CD4-positive, alpha-beta memory T cell (primary cell): ENCODE results near the gene TMEM235. TPM values are rescaled to one million over a fixed set of nuclear protein-coding genes. Genes with fewer than 3 reads are reported as not detected.

ENCODE experiments used
- CTCF ChIA-PET: fragments of 350-600 bp; sonication (Branson Sonifier 250); formaldehyde crosslinking; loops from one replicate; lab custom pipeline; 2021; ENCODE audit warnings: inconsistent platforms; ENCODE audit not compliant: partially characterized antibody; lab: Charles Lee
- POLR2A ChIA-PET: fragments of 350-600 bp; sonication (Branson Sonifier 250); formaldehyde crosslinking; loops from one replicate; lab custom pipeline; 2021; ENCODE audit not compliant: partially characterized antibody; lab: Charles Lee
- DNase-seq, 5 donors: peaks; one replicate each; pipeline versions ENCODE4 v3.0.0 to v3.0.0-alpha.2; 2020 to 2022; ENCODE audit warnings: mixed read lengths in 1 of 5
- H3K27ac ChIP-seq: one replicate; pipeline ENCODE4 v1.7.0; 2013; ENCODE audit warnings: low read depth, low read length
- H3K27me3 ChIP-seq: 2 replicates; pipeline ENCODE4 v1.7.0; 2013; ENCODE audit warnings: mild to moderate bottlenecking, low read length, moderate library complexity; ENCODE audit not compliant: insufficient read depth
- H3K36me3 ChIP-seq: 2 replicates; pipeline ENCODE4 v1.7.0; 2013; ENCODE audit warnings: mild to moderate bottlenecking, low read length, moderate library complexity; ENCODE audit not compliant: insufficient read depth
- H3K4me1 ChIP-seq: 2 replicates; pipeline ENCODE4 v1.7.0; 2013; ENCODE audit warnings: mild to moderate bottlenecking, low read length, moderate library complexity; ENCODE audit not compliant: insufficient read depth
- H3K4me3 ChIP-seq, 2 donors: one replicate each; pipeline ENCODE4 v1.7.0; 2013; ENCODE audit warnings: low read length in 2 of 2, mild to moderate bottlenecking in 1 of 2
- H3K9me3 ChIP-seq, 2 donors: one replicate each; pipeline ENCODE4 v1.7.0; 2013; ENCODE audit warnings: low read length in 2 of 2, control low read depth in 1 of 2; ENCODE audit not compliant: control insufficient read depth in 1 of 2
- H3K27ac Mint-ChIP-seq, 7 donors: one replicate each; pipeline ENCODE4 v1.8.0; 2020 to 2021; ENCODE audit warnings: mixed read lengths in 7 of 7, mild to moderate bottlenecking in 6 of 7, inconsistent platforms in 3 of 7, moderate library complexity in 3 of 7
- H3K27me3 Mint-ChIP-seq, 2 donors: one replicate each; pipeline ENCODE4 v1.8.0; 2020 to 2021; ENCODE audit warnings: mixed read lengths in 2 of 2
- H3K36me3 Mint-ChIP-seq, 2 donors: one replicate each; pipeline ENCODE4 v1.8.0; 2020 to 2021; ENCODE audit warnings: mixed read lengths in 2 of 2, inconsistent platforms in 1 of 2, mild to moderate bottlenecking in 1 of 2
- H3K4me1 Mint-ChIP-seq, 4 donors: one replicate each; pipeline ENCODE4 v1.8.0; 2020 to 2021; ENCODE audit warnings: mixed read lengths in 4 of 4, mild to moderate bottlenecking in 1 of 4
- H3K4me3 Mint-ChIP-seq, 8 donors: one replicate each; pipeline ENCODE4 v1.8.0; 2020 to 2021; ENCODE audit warnings: mixed read lengths in 8 of 8, mild to moderate bottlenecking in 7 of 8, moderate library complexity in 6 of 8, inconsistent platforms in 3 of 8
- H3K9me3 Mint-ChIP-seq, 8 donors: one replicate each; pipeline ENCODE4 v1.8.0; 2020 to 2021; ENCODE audit warnings: mixed read lengths in 8 of 8, mild to moderate bottlenecking in 5 of 8, inconsistent platforms in 3 of 8, moderate library complexity in 1 of 8
- intact Hi-C: fragments of 100-400 bp; cut with micrococcal nuclease; formaldehyde crosslinking; loops from one replicate; pipeline ENCODE4 v1.15.1; 2023
- polyA plus RNA-seq, 2 donors: library from polyadenylated mRNA; unstranded; fragments of 300-500 nt; fragmentation: Illumina TruSeq; gene quantifications; one replicate each; pipeline ENCODE4 v1.2.3, GENCODE V29; 2021
- total RNA-seq, 2 experiments: library from RNA; stranded (reverse); gene quantifications; one replicate each; pipeline ENCODE4 v1.2.3, GENCODE V29; 2021

The TMEM235 gene
- total and polyA plus RNA-seq, 4 experiments from 2014 or later, result not detected

- CTCF ChIA-PET, result no interaction called here
- H3K9me3 ChIP-seq, result no peaks in the 10 kb centered on the region
- H3K4me1 Mint-ChIP-seq, result peaks cover 10 to 39% (median 22%) of the 10 kb centered on the region in 4 donors
- peaks cover 32% of the 10 kb centered on the region for H3K4me1 ChIP-seq
- peak overlapping the region; percentile 52 to 94 (median 89) for H3K27ac Mint-ChIP-seq
- intact Hi-C loops, result loop anchor here (2.0 kb wide), 1 partner anchor 20 kb away; no protein-coding TSS in a partner anchor
- H3K36me3 ChIP-seq, result no peaks in the 10 kb centered on the region
- no peaks in the 10 kb centered on the region for H3K27me3 ChIP-seq
- DNase-seq, result peak; percentile 58 to 87 (median 71)
- no peaks in the 10 kb centered on the region for H3K9me3 Mint-ChIP-seq
- H3K27me3 Mint-ChIP-seq, result peaks cover 0 to 9% of the 10 kb centered on the region in 2 donors
- H3K4me3 ChIP-seq, result no peak overlapping the region
- H3K36me3 Mint-ChIP-seq, result no peaks in the 10 kb centered on the region
- peak overlapping the region in 6 of 8 donors; percentile 26 to 71 (median 34) for H3K4me3 Mint-ChIP-seq
- no peak overlapping the region for H3K27ac ChIP-seq
- POLR2A ChIA-PET, result interaction anchor here (1.0 to 2.5 kb wide), 2 partner anchors 20 to 464 kb away, joined by 3 to 11 read pairs; no protein-coding TSS in a partner anchor
Observed at GRCh38 chr17:78272181-78272913, 40.9 kb downstream of the TMEM235 start.

- Histone ChIP-seq H3K27me3 (no peaks in the 10 kb centered on the region), H3K27ac (no peak overlapping the region), H3K36me3 (no peaks in the 10 kb centered on the region), H3K9me3 (no peaks in the 10 kb centered on the region), H3K4me3 (no peak overlapping the region), H3K4me1 (peaks cover 32% of the 10 kb centered on the region)
- DNase-seq, result no peak
- Mint-ChIP-seq H3K27me3 (peaks cover 0 to 9% of the 10 kb centered on the region in 2 donors), H3K4me3 (peak overlapping the region in 1 of 8 donors; percentile 71), H3K4me1 (peaks cover 10 to 39% (median 22%) of the 10 kb centered on the region in 4 donors), H3K9me3 (no peaks in the 10 kb centered on the region), H3K36me3 (no peaks in the 10 kb centered on the region), H3K27ac (peak overlapping the region; percentile 52 to 94 (median 89))
- intact Hi-C loops, result loop anchor here (2.0 kb wide), 1 partner anchor 20 kb away; no protein-coding TSS in a partner anchor
- ChIA-PET CTCF (no interaction called here), POLR2A (interaction anchor here (1.0 to 2.5 kb wide), 2 partner anchors 20 to 464 kb away, joined by 3 to 11 read pairs; no protein-coding TSS in a partner anchor)
Observed at GRCh38 chr17:78272914-78273258, 41.5 kb downstream of the TMEM235 start.

GRCh38 chr17:78273813-78274212, 42.4 kb downstream of the TMEM235 start:
- H3K27ac ChIP-seq, result no peak overlapping the region
- Mint-ChIP-seq H3K36me3 (no peaks in the 10 kb centered on the region), H3K4me1 (peaks cover 10 to 39% (median 23%) of the 10 kb centered on the region in 4 donors), H3K4me3 (peak overlapping the region in 1 of 8 donors; percentile 5), H3K27ac (peak overlapping the region in 3 of 7 donors; percentile 22 to 79 (median 71)), H3K27me3 (peaks cover 0 to 9% of the 10 kb centered on the region in 2 donors), H3K9me3 (no peaks in the 10 kb centered on the region)
- no peaks in the 10 kb centered on the region for H3K9me3 ChIP-seq
- H3K4me1 ChIP-seq, result peaks cover 32% of the 10 kb centered on the region
- no peak overlapping the region for H3K4me3 ChIP-seq
- H3K36me3 ChIP-seq, result no peaks in the 10 kb centered on the region
- no peaks in the 10 kb centered on the region for H3K27me3 ChIP-seq
- POLR2A ChIA-PET, result no interaction called here
- DNase-seq, result no peak
- CTCF ChIA-PET, result no interaction called here
- intact Hi-C loops, result loop anchor here (2.0 kb wide), 1 partner anchor 21 kb away; no protein-coding TSS in a partner anchor

GRCh38 chr17:78275355-78275754, 43.9 kb downstream of the TMEM235 start:
- Histone ChIP-seq H3K27me3 (no peaks in the 10 kb centered on the region), H3K4me3 (no peak overlapping the region), H3K4me1 (peaks cover 32% of the 10 kb centered on the region), H3K27ac (no peak overlapping the region), H3K36me3 (no peaks in the 10 kb centered on the region), H3K9me3 (no peaks in the 10 kb centered on the region)
- intact Hi-C loops, result no loop called here
- H3K27me3 Mint-ChIP-seq, result peaks cover 0 to 9% of the 10 kb centered on the region in 2 donors
- ChIA-PET POLR2A (no interaction called here), CTCF (no interaction called here)
- H3K4me1 Mint-ChIP-seq, result peaks cover 11 to 35% (median 23%) of the 10 kb centered on the region in 4 donors
- H3K27ac Mint-ChIP-seq, result peak overlapping the region in 4 of 7 donors; percentile 36 to 83 (median 80)
- peak overlapping the region in 1 of 8 donors; percentile 26 for H3K4me3 Mint-ChIP-seq
- H3K9me3 Mint-ChIP-seq, result no peaks in the 10 kb centered on the region
- H3K36me3 Mint-ChIP-seq, result no peaks in the 10 kb centered on the region
- DNase-seq, result no peak

GRCh38 chr17:78276098-78276887, 44.9 kb downstream of the TMEM235 start:
- peaks cover 9 to 29% (median 21%) of the 10 kb centered on the region in 4 donors for H3K4me1 Mint-ChIP-seq
- no peaks in the 10 kb centered on the region for H3K36me3 ChIP-seq
- no peaks in the 10 kb centered on the region for H3K27me3 ChIP-seq
- H3K9me3 ChIP-seq, result no peaks in the 10 kb centered on the region
- POLR2A ChIA-PET, result no interaction called here
- peak overlapping the region in 4 of 8 donors; percentile 1 to 39 (median 22) for H3K4me3 Mint-ChIP-seq
- no peak for DNase-seq
- peaks cover 0 to 9% of the 10 kb centered on the region in 2 donors for H3K27me3 Mint-ChIP-seq
- H3K4me3 ChIP-seq, result no peak overlapping the region
- H3K27ac Mint-ChIP-seq, result peak overlapping the region in 6 of 7 donors; percentile 12 to 78 (median 66)
- no peak overlapping the region for H3K27ac ChIP-seq
- H3K4me1 ChIP-seq, result peaks cover 29% of the 10 kb centered on the region
- CTCF ChIA-PET, result interaction anchor here (0.6 to 0.9 kb wide), 3 partner anchors 26 to 169 kb away, joined by 3 to 5 read pairs (median 4); no protein-coding TSS in a partner anchor
- H3K36me3 Mint-ChIP-seq, result no peaks in the 10 kb centered on the region
- H3K9me3 Mint-ChIP-seq, result no peaks in the 10 kb centered on the region
- intact Hi-C loops, result no loop called here

- ChIA-PET POLR2A (interaction anchor here (0.8 kb wide), 1 partner anchor 10 kb away, joined by 3 read pairs; no protein-coding TSS in a partner anchor), CTCF (no interaction called here)
- H3K4me1 Mint-ChIP-seq, result peaks cover 7 to 13% (median 11%) of the 10 kb centered on the region in 4 donors
- intact Hi-C loops, result no loop called here
- Histone ChIP-seq H3K9me3 (no peaks in the 10 kb centered on the region), H3K27me3 (no peaks in the 10 kb centered on the region), H3K4me1 (peaks cover 9% of the 10 kb centered on the region), H3K36me3 (no peaks in the 10 kb centered on the region), H3K27ac (no peak overlapping the region), H3K4me3 (no peak overlapping the region)
- H3K27me3 Mint-ChIP-seq, result peaks cover 0 to 3% of the 10 kb centered on the region in 2 donors
- H3K27ac Mint-ChIP-seq, result peak overlapping the region in 1 of 7 donors; percentile 29
- DNase-seq, result no peak
- no peaks in the 10 kb centered on the region for H3K9me3 Mint-ChIP-seq
- no peaks in the 10 kb centered on the region for H3K36me3 Mint-ChIP-seq
- H3K4me3 Mint-ChIP-seq, result peak overlapping the region in 2 of 8 donors; percentile 27 to 50
Observed at GRCh38 chr17:78278139-78278741, 46.8 kb downstream of the TMEM235 start.
